Measurements from ENCODE around the gene RPL39L. TPM values are rescaled to one million over a fixed set of nuclear protein-coding genes. Genes with fewer than 3 reads are reported as not detected.
"Not testable (repeated sequence)": the region's sequence is repeated elsewhere in the genome, so short reads cannot be mapped to it uniquely, and the experiment has no call there.

RPL39L gene
- total RNA-seq, 1 donor from 2014 or later = 5.4 TPM

DNA sequence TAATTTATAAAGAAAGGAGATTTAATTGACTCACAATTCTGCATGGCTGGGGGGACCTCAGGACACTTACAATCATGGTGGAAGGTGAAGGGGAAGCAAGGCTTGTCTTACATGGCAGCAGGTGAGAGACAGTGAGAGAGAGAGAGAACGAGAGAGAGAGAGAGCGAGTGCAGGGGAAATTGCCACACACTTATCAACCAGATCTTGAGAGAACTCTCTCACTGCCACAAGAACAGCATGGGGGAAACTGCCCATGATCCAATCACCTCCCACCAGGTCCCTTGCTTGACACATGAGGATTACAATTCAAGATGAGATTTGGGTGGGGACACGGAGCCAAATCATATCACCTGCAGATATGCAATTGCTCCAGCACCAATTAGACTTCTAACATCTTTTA, 7.1 kb upstream of the RPL39L start:
- intact Hi-C loops (cut with DNase I) = no loop called here
- DNase-seq (ENCODE audit: low spot score) = no peak

DNA sequence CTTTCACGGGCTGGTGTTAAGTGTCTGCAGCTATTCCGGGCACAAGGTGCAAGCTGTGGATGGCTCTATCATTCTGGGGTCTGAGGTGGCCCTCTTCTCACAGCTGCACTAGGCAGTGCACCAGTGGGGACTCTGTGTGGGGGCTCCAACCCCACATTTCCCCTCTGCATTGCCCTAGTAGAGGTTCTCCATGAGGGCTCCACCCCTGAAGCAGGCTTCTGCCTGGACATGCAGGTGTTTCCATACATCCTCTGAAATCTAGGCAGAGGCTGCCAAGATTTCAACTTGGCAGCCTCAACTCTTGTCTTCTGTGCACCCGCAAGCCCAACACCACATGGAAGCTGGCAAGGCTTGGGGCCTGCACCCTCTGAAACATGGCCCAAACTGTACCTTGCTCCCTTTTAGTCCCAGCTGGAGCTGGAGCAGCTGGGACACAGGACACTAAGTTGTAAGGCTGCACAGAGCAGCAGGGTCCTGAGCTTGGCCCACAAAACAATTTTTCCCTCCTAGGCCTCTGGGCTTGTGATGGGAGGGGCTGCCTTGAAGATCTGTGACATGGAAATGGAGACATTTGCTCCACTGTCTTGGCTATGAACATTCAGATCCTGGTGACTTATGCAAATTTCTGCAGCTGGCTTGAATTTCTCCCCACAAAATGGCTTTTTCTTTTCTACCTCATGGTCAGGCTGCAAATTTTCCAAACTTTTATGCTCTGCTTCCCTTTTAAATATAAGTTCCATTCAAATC, 6.0 kb upstream of the RPL39L start:
- no peak for DNase-seq (ENCODE audit: low spot score)
- intact Hi-C loops (cut with DNase I) = no loop called here

DNA sequence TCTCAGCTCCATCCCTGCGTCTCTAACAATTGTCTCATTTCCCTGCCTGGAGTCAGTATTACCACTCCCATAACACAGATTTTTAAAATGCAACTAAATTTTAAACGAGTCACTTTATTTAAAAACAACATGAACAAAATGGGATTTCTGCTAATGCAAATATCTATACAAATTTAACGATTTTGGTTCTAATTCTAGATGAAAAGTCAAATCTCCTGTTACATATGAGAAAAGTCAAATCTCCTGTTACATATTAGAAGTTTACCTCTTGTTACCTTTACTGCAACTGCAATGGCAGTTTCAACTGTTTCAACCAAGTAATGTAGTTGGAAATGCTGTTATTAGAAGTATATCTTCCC, 578 bp upstream of the RPL39L start:
- DNase-seq (ENCODE audit: low spot score) = no peak
- intact Hi-C loops (cut with DNase I) = no loop called here

DNA sequence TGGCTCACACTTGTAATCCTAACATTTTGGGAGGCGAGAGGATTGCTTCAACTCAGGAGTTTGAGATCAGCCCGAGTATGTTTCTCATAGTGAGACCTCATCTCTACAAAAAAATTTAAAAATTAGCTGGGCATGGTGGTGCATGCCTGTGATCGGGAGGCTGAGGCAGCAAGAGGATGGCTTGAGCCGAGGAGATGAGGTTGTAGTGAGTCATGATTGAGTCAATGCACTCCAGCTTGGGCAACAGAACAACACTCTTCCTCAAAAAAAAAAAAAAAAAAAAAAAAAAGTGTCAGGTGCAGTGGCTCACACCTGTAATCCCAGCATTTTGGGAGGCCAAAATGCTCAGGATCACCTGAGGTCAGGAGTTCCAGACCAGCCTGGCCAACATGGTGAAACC, 2.4 kb downstream of the RPL39L start:
- no peak for DNase-seq (ENCODE audit: low spot score)
- intact Hi-C loops (cut with DNase I) = no loop called here

DNA sequence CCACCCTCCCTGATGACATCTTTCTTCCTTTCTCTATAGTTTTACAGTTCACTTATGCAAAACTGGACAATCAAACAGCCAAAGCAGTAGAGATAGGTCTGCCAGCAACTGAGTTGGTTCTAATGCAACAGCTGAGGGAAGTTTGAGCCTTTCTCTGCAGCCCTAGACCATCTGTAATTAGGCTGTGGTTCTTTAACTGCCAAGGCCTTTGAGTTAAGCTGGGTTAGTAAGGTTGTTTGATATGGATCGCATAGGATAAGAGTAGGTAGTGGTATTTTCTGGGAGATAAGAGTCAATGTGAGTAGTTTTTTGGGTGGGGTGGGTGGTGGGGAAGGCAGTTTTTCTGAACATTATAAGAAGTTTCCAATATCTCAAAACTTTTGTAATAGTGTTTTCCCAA, 3.0 kb downstream of the RPL39L start:
- intact Hi-C loops (cut with DNase I) = no loop called here
- no peak for DNase-seq (ENCODE audit: low spot score)

DNA sequence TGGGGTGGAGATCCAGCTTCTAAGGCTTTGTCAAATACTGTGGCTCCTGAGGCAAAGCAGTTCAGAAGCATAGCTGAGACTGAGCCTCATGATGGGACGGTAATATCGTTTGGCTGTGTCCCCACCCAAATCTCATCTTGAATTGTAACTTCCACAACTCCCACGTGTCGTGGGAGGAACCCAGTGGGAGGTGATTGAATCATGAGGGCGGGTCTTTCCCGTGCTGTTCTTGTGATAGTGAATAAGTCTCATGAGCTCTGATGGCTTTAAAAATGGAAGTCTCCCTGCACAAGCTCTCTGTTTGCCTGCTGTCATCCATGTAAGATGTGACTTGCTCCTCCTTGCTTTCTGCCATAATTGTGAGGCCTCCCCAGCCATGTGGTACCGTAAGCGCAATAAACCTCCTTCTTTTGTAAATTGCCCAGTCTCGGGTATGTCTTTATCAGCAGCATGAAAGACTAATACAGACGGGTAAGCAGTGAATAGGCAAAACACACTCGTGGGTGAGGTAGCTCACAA, 4.1 kb downstream of the RPL39L start:
- intact Hi-C loops (cut with DNase I); DNase-seq (ENCODE audit: low spot score): not testable (repeated sequence)

DNA sequence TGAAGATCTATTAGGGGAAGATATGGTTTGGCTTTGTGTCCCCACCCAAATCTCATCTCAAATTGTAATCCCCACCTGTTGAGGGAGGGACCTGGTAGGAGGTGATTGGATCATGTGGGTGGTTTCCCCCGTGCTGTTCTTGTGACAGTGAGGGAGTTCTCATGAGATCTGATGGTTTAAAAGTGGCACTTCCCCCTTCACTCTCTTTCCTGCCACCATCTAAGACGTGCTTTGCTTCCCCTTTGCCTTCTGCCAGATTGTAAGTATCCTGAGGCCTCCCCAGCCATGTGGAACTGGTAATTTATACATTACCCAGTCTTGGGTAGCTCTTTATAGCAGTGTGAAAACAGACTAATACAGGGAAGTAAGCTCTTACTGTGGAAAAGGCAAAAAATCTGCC, 6.1 kb downstream of the RPL39L start:
- DNase-seq (ENCODE audit: low spot score); intact Hi-C loops (cut with DNase I): not testable (repeated sequence)

DNA sequence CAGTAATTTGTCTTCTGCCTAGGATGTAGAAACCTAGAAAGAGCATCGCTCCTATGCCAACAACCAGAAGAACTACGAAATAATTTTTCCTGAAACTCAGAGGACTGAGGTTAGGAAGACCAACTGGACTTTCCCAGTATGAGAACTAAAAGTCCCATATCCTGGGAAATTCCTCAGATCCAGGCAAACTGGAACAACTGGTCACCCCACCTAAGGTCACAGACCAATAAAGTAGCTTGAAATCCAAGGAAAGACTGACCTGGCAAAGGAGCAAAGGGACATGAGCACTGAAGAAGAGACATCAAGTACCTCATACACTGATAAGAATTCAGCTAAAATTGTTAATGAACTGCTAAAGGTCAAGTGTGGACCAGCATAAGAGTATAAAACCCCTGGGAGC, 6.6 kb downstream of the RPL39L start:
- no peak for DNase-seq (ENCODE audit: low spot score)
- intact Hi-C loops (cut with DNase I) = no loop called here

DNA sequence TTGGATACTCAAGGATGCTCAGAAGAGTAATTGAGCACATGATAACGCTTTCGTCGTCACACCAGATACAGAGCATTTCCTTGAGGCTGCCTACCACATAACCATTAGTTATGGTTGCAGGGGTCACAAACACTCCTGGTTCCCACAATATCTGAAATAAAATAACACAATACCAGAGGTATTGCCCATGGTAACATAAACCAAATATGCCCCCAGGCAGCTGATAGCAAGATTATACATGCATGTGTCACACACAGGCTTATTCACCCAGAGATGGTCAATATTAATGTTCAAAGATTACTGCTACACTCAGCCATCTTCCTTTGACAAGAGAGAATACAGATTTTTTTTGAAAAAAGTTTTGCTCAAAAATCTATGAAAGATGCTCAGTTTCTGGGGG, 7.3 kb downstream of the RPL39L start:
- intact Hi-C loops (cut with DNase I) = no loop called here
- no peak for DNase-seq (ENCODE audit: low spot score)

DNA sequence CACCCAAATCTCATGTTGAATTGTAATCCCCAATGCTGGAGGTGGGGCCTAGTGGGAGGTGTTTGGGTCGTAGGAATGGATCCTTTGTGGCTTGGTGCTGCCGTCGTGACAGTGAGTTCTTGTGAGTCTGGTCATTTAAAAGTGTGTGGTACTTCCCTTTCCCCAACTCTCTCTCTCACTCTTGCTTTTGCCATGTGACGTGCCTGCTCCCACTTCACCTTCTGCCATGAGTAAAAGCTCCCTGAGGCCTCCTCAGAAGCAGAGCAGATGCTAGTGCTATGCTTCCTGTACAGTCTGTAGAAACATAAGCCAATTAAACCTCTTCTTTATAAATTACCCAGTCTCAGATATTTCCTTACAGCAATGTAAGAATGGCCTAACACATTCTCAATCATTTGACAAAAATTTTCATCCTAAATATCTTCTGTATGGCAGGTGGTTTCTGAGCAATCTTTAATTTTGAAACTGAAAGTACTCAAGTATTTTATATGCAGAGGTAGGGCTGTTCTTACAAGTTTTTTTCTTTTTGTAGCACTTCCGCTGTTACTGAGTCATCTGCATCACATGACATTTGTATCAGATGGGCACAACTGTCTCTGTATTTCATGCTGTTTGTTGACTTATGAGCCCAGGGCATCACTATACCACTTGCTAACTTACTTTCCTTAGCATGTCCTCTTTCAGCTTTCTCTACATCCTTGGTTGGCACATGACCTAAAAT, 8.8 kb downstream of the RPL39L start:
- DNase-seq (ENCODE audit: low spot score) = no peak
- intact Hi-C loops (cut with DNase I) = no loop called here

DNA sequence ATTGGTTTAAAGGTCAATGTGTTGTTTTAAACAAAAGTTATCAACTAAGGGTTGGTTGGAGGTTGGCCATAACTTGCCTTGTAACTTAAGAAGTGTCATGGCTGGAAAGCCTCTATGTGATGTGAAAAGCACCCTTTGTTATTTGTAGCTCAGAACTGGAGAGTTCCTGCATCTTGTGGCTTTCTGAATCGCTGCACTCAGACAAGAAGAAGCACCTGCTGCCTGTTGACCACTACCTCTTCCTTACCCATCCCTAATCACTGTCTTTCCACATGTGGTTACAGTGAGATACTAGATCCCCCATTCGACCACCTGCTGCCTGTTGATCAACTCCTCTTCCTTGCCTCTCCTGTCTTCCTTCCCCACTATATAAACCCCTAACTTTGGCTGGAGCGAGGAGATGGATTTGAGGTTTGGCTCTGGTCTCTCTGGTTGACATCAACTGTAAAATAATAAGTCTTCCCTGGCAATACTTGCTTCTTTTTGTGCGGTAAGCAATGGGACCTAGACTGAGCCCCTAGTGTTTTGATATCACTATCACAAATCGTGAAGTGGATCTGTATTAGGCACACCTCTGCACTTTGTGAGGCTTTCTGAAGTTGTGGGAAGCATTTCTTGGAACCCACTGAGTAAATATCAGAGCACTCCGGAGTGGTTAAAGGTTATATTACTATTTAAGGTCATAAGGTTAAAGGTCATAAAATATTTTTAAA, 13.8 kb downstream of the RPL39L start:
- no peak for DNase-seq (ENCODE audit: low spot score)
- intact Hi-C loops (cut with DNase I) = no loop called here

DNA sequence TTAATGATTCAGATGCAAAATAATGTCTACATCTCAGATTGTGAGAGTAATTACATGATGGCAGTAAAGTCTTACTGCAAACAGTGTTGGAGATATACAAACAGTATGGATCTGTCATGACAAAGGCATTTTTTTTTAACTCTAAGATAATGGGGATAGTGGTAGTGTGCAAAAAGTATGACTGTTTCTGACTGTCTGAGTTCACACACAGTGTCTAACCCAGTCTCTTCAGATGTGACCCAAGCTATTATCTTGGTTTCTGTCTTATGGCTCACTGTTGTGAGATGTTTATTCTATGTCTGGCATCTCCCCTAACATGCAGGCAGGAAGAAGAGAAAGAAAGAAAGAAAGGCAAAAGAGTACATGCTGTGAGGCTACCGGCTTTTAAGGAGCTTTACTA, 17.0 kb downstream of the RPL39L start:
- DNase-seq (ENCODE audit: low spot score) = no peak
- intact Hi-C loops (cut with DNase I) = no loop called here

DNA sequence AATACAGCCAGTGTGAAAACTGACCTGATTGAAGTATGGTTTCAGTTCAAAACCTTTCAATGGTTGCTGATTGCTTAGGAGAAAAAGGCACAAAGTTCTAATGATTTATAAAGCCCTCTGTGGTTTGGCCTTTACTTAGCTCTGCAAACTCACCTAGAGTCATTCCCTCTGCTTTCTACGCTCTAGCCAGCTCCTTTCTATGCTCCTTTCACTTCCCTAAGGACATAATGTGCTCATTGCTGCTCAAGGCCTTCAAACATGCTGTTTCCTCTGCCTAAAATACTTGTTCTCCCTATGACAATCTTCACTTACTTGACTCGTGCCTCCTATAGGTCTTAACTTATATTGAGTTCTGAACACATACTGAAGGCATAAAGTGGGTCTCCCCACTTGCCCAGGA, 19.0 kb downstream of the RPL39L start:
- intact Hi-C loops (cut with DNase I) = no loop called here
- no peak for DNase-seq (ENCODE audit: low spot score)

DNA sequence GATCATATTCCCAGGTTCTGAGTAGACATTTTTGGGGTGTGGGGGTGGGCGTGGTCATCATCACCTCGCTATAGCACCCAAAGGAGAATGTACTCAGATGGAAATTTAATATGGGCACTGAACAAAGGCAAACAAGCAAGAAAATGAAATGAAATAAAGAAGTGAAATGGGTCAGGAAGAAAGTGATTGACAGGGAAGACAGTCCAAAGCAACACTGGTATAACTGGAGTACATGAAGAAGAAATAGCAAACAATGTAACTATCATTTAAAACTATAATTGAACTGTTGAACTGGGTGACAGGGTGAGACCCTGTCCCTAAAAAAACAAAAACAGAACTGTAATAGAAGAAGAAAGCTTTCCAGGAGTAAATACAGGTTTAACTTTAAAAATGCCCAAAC, 24.8 kb downstream of the RPL39L start:
- no peak for DNase-seq (ENCODE audit: low spot score)
- intact Hi-C loops (cut with DNase I) = no loop called here

DNA sequence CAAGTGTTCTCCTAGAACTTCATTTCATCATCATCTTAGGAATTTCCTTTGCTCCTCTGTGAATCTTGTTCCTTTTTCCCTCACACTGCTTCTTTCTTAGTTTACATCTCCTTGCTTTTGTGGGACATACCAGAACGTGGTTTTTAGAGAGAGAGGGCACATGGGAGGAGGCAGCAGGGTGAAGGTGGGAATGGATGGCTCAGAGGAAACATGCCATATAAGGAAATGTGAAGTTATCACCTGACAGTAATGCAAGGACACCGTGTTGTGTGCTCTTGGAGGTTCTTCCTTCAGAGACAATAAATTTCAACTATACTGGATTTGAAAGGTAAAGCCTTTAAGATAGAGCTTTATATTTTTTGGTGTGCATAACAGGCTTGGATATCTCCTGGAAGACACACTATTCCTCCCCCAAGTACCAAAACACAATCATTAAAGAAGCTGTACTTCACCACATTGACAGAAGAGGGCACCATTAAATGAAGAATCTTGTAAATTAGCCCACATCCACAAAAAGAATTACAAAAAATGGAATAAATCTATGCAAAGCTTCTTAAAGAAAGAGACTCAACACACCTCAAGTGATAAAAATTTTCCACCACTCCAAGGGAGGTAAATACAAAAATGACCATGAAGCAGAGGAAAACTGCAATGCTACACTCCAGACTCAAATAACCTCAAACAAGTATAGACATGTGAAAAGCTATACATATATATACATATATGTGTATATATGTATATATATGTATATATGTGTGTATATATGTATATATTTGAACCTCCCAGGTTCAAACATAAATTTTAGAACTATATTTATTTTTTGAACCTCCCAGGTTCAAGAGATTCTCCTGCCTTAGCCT, 26.1 kb downstream of the RPL39L start:
- intact Hi-C loops (cut with DNase I) = no loop called here

DNA sequence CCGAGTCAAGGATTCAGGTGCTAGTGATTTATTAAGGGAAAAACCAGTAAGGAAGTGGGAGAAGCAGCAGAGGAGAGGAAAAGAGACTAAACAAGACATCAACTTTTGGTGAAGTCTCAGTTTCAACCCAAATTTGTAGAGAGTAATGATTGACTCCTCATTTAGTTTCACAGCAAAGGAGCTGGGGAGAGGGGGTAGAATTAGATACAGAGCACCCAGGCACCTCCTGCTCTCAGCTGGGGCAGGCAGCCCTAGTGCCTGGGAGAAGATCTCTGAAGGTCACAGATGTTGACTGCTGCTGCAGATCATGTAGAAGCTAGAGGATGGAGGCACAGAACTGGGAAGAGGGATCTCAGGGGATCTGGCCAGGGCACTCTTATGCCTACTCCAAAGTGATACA, 29.1 kb downstream of the RPL39L start:
- intact Hi-C loops (cut with DNase I) = no loop called here
- no peak for DNase-seq (ENCODE audit: low spot score)

More for the DNA sequence above, 26.1 kb downstream of the RPL39L start:
- no peak for DNase-seq (ENCODE audit: low spot score)

DNA sequence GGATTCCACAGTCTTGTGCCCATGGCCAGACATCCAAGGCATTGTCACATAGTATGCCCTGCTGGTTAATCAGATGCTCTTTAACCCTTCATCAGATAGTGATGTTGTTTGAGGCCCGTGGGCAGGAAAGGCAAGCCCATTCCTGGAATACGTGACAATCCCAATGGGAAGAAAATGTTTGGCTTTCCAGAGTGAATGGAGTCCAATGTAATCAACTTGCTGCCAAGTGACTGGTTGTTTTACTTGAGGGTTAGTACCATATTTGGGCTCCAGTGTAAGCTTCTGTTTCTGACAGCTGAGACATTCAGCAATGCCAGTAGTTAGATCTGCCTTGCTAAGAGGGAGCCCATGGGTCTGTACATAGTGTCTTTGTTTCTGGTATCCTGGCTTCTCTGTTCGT, 31.3 kb downstream of the RPL39L start:
- no peak for DNase-seq (ENCODE audit: low spot score)
- intact Hi-C loops (cut with DNase I) = loop anchor here (5.0 kb wide), 2 partner anchors 59 to 176 kb away; partner anchors contain the start of gene ST6GAL1

DNA sequence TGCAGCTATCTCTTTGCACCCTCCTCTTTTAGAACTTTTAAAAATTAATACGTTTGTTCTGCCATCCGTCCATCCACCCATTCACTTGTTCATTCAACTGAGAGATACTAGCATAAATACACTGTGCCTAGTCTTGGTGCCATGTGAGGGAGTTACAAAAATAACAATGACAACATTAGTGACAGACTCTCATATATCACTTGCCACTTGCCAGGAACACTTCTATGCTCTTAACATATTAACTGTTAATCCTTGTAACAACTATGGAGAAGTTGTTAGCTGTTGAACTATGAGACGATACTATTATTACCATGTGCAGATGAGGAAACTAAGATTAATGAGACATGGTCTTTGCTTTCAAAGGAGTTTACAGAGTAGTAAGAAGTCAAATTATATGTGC, 33.6 kb downstream of the RPL39L start:
- intact Hi-C loops (cut with DNase I) = loop anchor here (5.0 kb wide), 2 partner anchors 62 to 173 kb away; partner anchors contain the start of gene ST6GAL1
- no peak for DNase-seq (ENCODE audit: low spot score)

DNA sequence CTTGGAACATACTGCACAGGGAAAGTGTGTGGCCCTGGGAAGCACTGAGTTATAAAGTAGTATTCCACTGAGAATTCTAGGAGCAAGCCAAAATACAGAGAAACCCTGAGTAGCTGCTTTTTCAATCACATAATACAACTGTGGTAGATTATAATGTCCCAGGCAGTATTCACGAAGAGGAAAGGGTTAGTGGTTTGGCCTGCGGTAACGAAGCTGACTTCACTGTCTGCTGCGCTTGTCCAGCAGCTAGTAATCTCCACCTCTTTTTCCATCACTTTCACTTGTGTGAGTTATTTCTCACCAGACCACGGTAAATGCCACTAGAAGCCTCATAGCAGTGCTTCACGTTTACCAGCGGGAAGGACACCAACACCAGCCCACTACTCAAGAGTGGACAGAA, 34.4 kb downstream of the RPL39L start:
- no peak for DNase-seq (ENCODE audit: low spot score)
- intact Hi-C loops (cut with DNase I) = loop anchor here (5.0 kb wide), 3 partner anchors 62 to 173 kb away; partner anchors contain the start of gene ST6GAL1
